ENCODE measurements around the gene SLC7A10.

Gene SLC7A10
- total RNA-seq: 0 reads per million in 9 experiments

DNA sequence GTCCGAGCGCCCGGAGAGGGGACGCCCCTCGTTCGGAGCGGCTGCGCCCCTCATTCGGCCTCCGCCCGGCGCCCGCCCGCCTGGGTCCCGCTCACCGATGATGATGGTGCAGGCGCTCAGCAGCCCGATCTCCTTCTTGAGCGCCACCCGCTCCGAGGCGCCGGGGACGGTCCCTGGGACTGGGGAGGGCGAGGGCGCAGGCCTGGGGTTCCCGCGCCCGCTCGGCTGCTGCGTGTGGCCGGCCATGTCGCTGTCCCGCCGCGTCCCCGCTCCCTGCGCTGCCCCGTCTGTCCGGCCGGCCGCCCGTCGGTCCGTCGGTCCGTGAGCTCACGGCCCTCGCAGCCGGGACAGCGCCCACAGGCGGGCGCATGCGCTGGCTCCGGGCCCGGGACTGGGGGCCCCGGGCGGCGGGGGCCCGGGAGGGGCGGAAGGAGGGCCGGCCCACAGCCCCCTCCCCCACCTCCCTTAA is at the start of gene SLC7A10:
TSS of gene SLC7A10 (minus strand) at position 393 of the 469 bp plus-strand sequence. CDS start at position 246, 147 bp downstream.
- Mint-ChIP-seq H3K36me3 (ENCODE audit: insufficient read depth) (no peaks in the 10 kb centered on the region), H3K4me1 (ENCODE audit: low read depth in 2 of 2) (peaks cover 5 to 8% of the 10 kb centered on the region in 2 donors), H3K27me3 (peaks cover 64 to 88% of the 10 kb centered on the region in 2 donors), H3K4me3 (peak within 1 kb of the TSS; percentile 74 to 75), H3K27ac (no peak within 1 kb of the TSS), H3K9me3 (peaks cover 5 to 13% of the 10 kb centered on the region in 2 donors)
- DNase-seq (no peak), ATAC-seq (replicated peaks) (no peak)

DNA sequence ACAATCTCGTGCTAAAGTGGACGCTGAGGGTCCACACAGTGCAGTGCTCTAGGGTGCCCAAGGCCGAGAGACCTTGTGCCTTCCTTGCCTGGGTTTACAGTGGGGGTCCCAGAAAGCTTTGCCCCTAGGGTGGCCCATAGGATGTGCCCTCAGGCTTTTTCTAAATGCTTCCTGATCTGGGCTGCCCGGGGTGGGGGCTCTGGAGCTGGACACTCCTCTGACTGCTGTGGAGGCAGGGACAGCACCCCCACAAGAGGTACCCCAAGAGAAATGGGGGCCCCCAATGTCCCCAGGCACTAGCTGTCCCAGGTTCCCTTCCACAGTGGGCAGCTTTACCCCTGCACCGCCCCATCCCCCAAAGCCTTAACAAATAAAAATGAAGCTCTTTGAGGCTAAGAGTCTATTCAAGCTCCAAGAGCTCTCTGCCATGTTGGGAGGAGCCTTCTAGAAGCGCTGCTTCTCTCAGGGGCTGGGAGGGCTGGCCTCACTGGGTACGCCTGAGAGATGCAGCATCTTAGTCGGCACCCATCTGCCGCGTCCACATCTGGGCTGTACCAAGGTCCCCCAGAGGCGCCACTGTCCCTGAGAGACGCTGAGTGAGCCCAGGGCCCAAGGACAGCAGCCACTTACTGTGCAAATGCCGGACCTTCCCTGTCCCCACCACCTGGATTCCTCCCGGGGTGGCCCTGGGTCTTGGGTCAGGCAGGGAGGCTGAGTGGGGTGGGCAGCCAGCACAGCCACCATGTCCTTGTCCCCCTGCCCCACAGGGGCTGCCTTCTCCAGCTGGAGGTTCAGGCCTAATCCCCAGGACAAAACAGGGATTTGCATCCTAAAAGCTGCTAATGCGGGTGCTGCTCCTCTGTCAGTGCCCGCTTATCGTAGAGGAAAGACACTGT is 49.3 kb upstream of the SLC7A10 start:
- no peaks in the 10 kb centered on the region for H3K36me3 Mint-ChIP-seq (ENCODE audit: insufficient read depth)
- DNase-seq (no peak), ATAC-seq (replicated peaks) (no peak)
- no peak overlapping the region for H3K4me3 Mint-ChIP-seq
- peaks cover 0 to 4% of the 10 kb centered on the region in 2 donors for H3K4me1 Mint-ChIP-seq (ENCODE audit: low read depth in 2 of 2)
- H3K27ac Mint-ChIP-seq: no peak overlapping the region
- peaks cover 0 to 15% of the 10 kb centered on the region in 2 donors for H3K27me3 Mint-ChIP-seq
- H3K9me3 Mint-ChIP-seq: no peaks in the 10 kb centered on the region

GRCh38 chr19:33273881-33274662 is 48.4 kb upstream of the SLC7A10 start:
- peak; percentile 35 for ATAC-seq (replicated peaks)
- Mint-ChIP-seq H3K27me3 (peaks cover 0 to 18% of the 10 kb centered on the region in 2 donors), H3K36me3 (ENCODE audit: insufficient read depth) (no peaks in the 10 kb centered on the region), H3K4me3 (no peak overlapping the region), H3K9me3 (no peaks in the 10 kb centered on the region), H3K4me1 (ENCODE audit: low read depth in 2 of 2) (peaks cover 0 to 4% of the 10 kb centered on the region in 2 donors), H3K27ac (peak overlapping the region in 1 of 2 donors; percentile 5)
- peak in 1 of 3 experiments; percentile 9 for DNase-seq

DNA sequence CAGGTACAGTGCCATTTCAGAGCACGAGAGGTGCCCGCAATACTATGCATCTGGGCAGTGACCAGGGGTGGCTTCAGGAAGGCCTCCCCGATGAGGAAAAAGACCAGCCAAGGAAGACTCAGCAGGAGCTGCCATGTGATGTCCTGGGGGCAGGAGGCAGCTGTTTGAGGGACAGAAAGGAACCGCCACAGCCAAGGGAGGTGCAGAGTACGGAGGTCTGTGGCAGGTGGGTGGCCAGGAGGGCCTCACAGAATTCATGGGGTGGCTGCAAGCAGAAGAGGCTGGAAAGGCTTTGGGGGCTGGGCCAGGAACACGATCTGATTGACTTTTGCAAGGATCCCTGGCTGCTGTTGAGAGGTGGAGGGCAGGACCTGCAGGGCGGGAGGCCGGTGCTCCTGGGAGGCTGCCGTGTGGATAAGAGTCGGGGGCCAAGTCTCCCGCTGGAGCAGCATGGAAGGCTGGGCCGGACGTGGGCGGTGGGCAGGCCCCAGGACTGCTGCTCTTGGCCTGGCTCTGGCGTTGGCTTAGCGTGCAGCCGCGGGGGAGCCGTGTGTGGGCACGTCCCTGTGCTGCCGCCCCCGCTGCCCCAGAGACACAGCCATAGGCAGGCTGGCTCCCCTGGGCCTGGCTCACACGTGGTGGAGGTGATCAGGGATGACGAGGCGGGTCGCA is 47.6 kb upstream of the SLC7A10 start:
- Mint-ChIP-seq H3K36me3 (ENCODE audit: insufficient read depth) (no peaks in the 10 kb centered on the region), H3K9me3 (no peaks in the 10 kb centered on the region), H3K27ac (peak overlapping the region in 1 of 2 donors; percentile 5), H3K27me3 (peaks cover 0 to 23% of the 10 kb centered on the region in 2 donors), H3K4me3 (no peak overlapping the region), H3K4me1 (ENCODE audit: low read depth in 2 of 2) (peaks cover 0 to 4% of the 10 kb centered on the region in 2 donors)
- no peak for DNase-seq
- no peak for ATAC-seq (replicated peaks)

DNA sequence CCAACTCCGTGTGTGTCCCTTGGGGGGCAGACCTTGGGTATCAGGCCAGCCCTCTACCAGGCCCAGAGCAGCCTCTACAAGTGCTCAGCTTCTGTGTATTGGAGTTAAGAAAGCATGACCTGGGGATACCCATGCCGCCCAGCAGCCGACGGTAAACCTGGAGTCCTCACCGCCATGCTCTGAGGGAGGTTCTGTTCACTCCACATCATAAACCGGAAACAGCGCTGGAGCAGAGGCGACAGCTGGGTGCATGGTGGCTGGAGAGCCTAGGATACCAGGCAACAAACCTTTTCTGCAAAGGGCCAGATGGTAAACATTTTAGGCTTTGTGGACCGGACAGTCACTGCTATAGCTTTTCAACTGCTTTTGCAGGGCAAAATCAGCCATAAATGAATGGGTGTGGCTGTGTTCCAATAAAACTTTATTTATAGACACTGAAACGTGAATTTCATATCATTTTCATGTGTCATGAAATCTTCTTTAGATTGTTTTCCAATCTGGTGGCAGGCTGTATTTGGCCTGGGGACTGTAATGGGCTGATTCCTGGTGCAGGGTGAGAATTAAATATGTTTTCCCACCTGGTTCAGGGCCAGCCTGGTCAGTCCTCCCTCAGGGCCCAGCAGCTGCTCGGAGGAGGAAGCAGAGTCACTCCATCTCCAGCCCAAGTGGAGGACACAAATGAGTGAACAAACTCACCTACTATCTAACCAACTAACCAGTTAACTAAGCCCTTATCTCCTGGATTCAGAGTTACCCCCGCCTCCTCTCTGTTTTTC is 45.8 kb upstream of the SLC7A10 start:
- Mint-ChIP-seq H3K4me3 (no peak overlapping the region), H3K27ac (peak overlapping the region in 1 of 2 donors; percentile 31), H3K36me3 (ENCODE audit: insufficient read depth) (no peaks in the 10 kb centered on the region), H3K9me3 (no peaks in the 10 kb centered on the region), H3K4me1 (ENCODE audit: low read depth in 2 of 2) (peaks cover 0 to 4% of the 10 kb centered on the region in 2 donors), H3K27me3 (peaks cover 0 to 23% of the 10 kb centered on the region in 2 donors)
- no peak for DNase-seq
- ATAC-seq (replicated peaks): no peak

DNA sequence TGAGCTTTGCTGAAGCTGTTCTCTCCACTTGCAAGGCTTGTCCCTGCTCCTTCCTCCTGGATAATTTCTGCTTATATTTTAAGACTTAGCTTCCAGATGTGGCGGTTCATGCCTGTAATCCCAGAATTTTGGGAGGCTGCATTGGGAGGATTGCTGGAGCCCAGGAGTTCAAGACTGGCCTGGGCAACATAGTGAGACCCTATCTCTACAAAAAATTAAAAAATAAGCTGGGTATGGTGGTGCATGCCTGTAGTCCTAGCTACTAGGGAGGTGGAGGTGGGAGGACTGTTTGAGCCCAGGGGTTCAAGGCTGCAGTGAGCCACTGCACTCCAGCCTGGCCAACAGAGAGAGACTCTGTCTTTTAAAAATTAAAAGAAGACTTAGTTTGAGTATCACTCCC is 45.1 kb upstream of the SLC7A10 start:
- Mint-ChIP-seq H3K27ac (peak overlapping the region in 1 of 2 donors; percentile 52), H3K4me1 (ENCODE audit: low read depth in 2 of 2) (peaks cover 0 to 4% of the 10 kb centered on the region in 2 donors), H3K27me3 (peaks cover 0 to 23% of the 10 kb centered on the region in 2 donors), H3K9me3 (no peaks in the 10 kb centered on the region), H3K4me3 (no peak overlapping the region), H3K36me3 (ENCODE audit: insufficient read depth) (no peaks in the 10 kb centered on the region)
- DNase-seq (no peak), ATAC-seq (replicated peaks) (no peak)

DNA sequence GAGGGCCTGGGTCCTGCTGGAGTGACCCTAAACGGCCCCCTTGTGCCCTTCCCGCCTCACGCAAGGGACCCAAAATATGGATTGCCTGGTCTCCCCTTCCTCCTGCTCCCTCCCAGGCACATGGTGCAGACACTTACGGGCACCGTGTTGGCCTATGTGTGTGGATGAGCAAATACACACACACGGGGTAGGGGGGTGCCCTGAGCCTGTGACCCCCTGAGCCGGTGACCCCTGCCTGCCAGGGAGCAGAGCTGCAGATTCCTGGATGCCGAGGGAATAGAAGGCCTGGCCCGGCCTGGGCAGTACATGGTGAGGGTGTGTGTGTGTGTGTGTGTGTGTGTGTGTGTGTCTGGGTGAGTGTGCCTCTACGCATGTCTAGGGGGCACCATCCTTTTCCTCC is 43.4 kb upstream of the SLC7A10 start:
- no peak for ATAC-seq (replicated peaks)
- no peak overlapping the region for H3K4me3 Mint-ChIP-seq
- no peaks in the 10 kb centered on the region for H3K36me3 Mint-ChIP-seq (ENCODE audit: insufficient read depth)
- H3K27me3 Mint-ChIP-seq: peaks cover 9 to 35% of the 10 kb centered on the region in 2 donors
- H3K9me3 Mint-ChIP-seq: no peaks in the 10 kb centered on the region
- H3K27ac Mint-ChIP-seq: no peak overlapping the region
- H3K4me1 Mint-ChIP-seq (ENCODE audit: low read depth in 2 of 2): peaks cover 0 to 4% of the 10 kb centered on the region in 2 donors
- DNase-seq: no peak

DNA sequence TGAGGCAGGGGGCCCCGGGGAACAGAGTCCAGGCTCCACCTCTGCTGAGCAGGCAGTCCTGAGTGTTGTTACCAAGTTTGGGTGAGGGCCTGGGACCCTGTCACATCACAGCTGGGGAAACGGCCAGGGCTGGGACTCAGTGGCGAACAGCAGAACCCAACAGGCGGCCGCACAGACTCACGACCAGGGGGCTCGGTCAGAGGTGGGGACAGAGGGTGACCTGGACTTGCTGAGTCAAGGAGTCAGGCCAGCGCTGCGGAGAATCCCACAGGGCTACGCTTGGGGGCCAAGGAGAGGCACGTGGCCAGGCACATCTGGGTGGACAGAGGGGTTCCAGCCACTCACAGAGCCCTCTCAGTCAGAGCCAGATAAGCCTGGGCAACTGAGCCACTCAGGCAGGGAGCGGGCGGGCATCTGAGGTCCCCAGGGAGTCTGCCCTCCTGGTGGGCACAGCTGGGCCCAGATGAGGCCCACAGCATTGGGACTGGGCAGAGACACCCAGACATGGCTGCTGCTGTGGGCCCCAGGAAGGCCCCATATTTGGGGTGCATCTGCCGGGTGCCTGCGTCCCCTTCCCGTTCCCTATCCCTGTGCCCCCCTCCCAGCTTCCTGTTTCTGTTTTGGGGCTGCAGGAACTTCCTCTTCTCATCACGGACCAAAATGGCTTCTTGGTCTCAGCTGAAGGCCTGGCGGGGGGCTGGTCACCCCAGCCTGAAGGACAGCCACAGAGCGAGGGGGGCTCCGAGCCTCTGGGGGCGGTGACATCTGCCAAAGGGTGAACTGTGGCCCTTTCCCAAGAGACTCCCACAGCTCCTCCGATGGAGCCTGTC is 42.7 kb upstream of the SLC7A10 start:
- peaks cover 0 to 2% of the 10 kb centered on the region in 2 donors for H3K4me1 Mint-ChIP-seq (ENCODE audit: low read depth in 2 of 2)

DNA sequence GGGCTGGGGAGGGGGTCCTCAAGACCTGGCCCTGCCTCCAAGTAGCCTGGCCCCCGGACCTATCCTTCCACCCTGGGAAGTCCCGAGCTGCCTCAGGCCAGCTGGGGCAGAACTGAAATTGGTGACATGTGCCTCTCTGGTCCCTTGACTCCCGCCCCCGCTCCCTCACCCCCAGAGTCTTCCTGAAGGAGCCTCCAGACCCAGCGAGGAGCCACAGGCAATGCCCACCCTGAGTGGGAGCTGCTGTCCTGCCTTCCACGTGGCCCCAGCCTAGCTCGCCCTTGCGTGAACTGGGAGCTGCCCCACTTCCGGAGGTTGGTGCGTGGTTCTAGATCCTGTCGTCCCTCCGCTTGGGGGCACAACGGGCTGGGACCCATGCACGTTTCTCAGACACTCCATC is 42.1 kb upstream of the SLC7A10 start:
- DNase-seq (no peak), ATAC-seq (replicated peaks) (no peak)
- H3K9me3 Mint-ChIP-seq: no peaks in the 10 kb centered on the region
- no peaks in the 10 kb centered on the region for H3K36me3 Mint-ChIP-seq (ENCODE audit: insufficient read depth)
- peaks cover 9 to 28% of the 10 kb centered on the region in 2 donors for H3K27me3 Mint-ChIP-seq
- H3K4me3 Mint-ChIP-seq: no peak overlapping the region
- no peaks in the 10 kb centered on the region for H3K4me1 Mint-ChIP-seq (ENCODE audit: low read depth in 2 of 2)
- no peak overlapping the region for H3K27ac Mint-ChIP-seq

More for the DNA sequence above, 42.7 kb upstream of the SLC7A10 start:
- Mint-ChIP-seq H3K4me3 (no peak overlapping the region), H3K36me3 (ENCODE audit: insufficient read depth) (no peaks in the 10 kb centered on the region), H3K27me3 (peaks cover 9 to 35% of the 10 kb centered on the region in 2 donors), H3K9me3 (no peaks in the 10 kb centered on the region), H3K27ac (no peak overlapping the region)
- ATAC-seq (replicated peaks) (no peak), DNase-seq (no peak)

- Mint-ChIP-seq H3K36me3 (ENCODE audit: insufficient read depth) (no peaks in the 10 kb centered on the region), H3K4me1 (ENCODE audit: low read depth in 2 of 2) (no peaks in the 10 kb centered on the region), H3K27ac (no peak overlapping the region), H3K4me3 (no peak overlapping the region), H3K9me3 (no peaks in the 10 kb centered on the region), H3K27me3 (peaks cover 9 to 22% of the 10 kb centered on the region in 2 donors)
- no peak for ATAC-seq (replicated peaks)
- no peak for DNase-seq
These were observed 41.4 kb upstream of the SLC7A10 start for GRCh38 chr19:33266974-33267484.

DNA sequence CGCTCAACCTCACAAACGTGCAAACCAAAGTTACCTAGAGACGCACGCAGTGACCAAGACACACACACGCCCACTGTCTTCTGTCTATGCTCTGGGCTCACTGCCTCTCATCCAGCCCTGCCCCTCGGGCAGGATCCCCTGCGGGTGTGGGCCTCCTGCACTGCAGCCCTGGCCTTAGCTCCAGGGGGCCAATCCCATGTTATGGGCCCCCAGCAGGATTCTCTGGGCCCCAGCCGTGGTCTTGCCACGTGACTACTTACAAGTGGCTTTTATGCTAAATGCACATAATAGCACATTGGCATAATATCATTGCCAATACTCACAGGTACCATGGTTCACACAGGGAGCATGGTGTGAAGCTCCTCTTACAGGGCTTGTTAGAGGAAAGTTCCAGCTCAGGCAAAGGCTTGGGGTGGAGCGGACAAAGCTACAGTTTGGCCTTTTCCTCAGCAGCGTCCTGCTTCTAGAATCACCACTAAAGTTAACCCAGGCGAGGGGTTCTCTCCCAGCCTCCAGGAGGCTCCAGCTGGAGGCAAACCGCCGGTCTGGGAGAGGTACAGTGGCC is 39.3 kb upstream of the SLC7A10 start:
- H3K27ac Mint-ChIP-seq: peak overlapping the region in 1 of 2 donors; percentile 39
- no peak for ATAC-seq (replicated peaks)

More for the DNA sequence above, 39.3 kb upstream of the SLC7A10 start:
- Mint-ChIP-seq H3K4me3 (no peak overlapping the region), H3K4me1 (ENCODE audit: low read depth in 2 of 2) (peaks cover 5 to 10% of the 10 kb centered on the region in 2 donors), H3K36me3 (ENCODE audit: insufficient read depth) (no peaks in the 10 kb centered on the region), H3K9me3 (no peaks in the 10 kb centered on the region), H3K27me3 (peaks cover 9 to 20% of the 10 kb centered on the region in 2 donors)
- no peak for DNase-seq

Measured in effector memory CD8-positive, alpha-beta T cell (primary cell).